Measurements from ENCODE around the gene MOB1B. TPM values are rescaled to one million over a fixed set of nuclear protein-coding genes. Genes with fewer than 3 reads are reported as not detected.
"Not testable (repeated sequence)": the region's sequence is repeated elsewhere in the genome, so short reads cannot be mapped to it uniquely, and the experiment has no call there.

Gene MOB1B
- total RNA-seq, 3 donors from 2014 or later (not counting 1 experiment from before 2014, with no cell fraction given) = 15.1 to 23.6 (median 22.6) TPM

- H3K36me3 Mint-ChIP-seq = peaks cover 5% of the 10 kb centered on the region
- no peaks in the 10 kb centered on the region for H3K9me3 ChIP-seq (ENCODE audit: control insufficient read depth, insufficient read depth, low read length)
- DNase-seq (peak in 1 of 2 donors; percentile 9), ATAC-seq (no peak)
- WGBS (ENCODE audit: insufficient coverage) = 50% methylated on average over 1 of the region's 1 CpG
- peaks cover 79 to 83% of the 10 kb centered on the region in 2 donors for H3K4me1 Mint-ChIP-seq
- H3K4me3 Mint-ChIP-seq = peak overlapping the region; percentile 95
- peaks cover 7% of the 10 kb centered on the region for H3K36me3 ChIP-seq (ENCODE audit: control insufficient read depth, insufficient read depth, low read length)
- no peak for TF ChIP-seq CTCF (IDR thresholded peaks at IDR 0.05)
- intact Hi-C loops (cut with micrococcal nuclease) = loop anchor here (10.0 kb wide), 1 partner anchor 312 kb away; the partner anchor contains the start of gene UTP3
- H3K4me1 ChIP-seq (ENCODE audit: control insufficient read depth, insufficient read depth, low read length) = peaks cover 26% of the 10 kb centered on the region
- peak overlapping the region; percentile 8 for H3K4me3 ChIP-seq (ENCODE audit: low read length)
- H3K27ac Mint-ChIP-seq = peak overlapping the region; percentile 87 to 90
- H3K9me3 Mint-ChIP-seq = peaks cover 2 to 3% of the 10 kb centered on the region in 2 donors
- no peaks in the 10 kb centered on the region for H3K27me3 ChIP-seq (ENCODE audit: control insufficient read depth, insufficient read depth, low read length)
- H3K27ac ChIP-seq (ENCODE audit: low read length) = peak overlapping the region; percentile 77
- no peaks in the 10 kb centered on the region for H3K27me3 Mint-ChIP-seq (ENCODE audit: low read depth in 2 of 2)
These were observed 94.9 kb downstream of the MOB1B start for GRCh38 chr4:70997036-70997435.

- intact Hi-C loops (cut with micrococcal nuclease) = loop anchor here (10.0 kb wide), 1 partner anchor 313 kb away; the partner anchor contains the start of gene UTP3
These were observed 95.4 kb downstream of the MOB1B start for GRCh38 chr4:70997546-70997945.

GRCh38 chr4:70999639-71000038, 97.5 kb downstream of the MOB1B start:
- H3K36me3 ChIP-seq (ENCODE audit: control insufficient read depth, insufficient read depth, low read length); H3K9me3 ChIP-seq (ENCODE audit: control insufficient read depth, insufficient read depth, low read length); H3K27me3 Mint-ChIP-seq (ENCODE audit: low read depth in 2 of 2); ATAC-seq; H3K36me3 Mint-ChIP-seq; H3K27ac ChIP-seq (ENCODE audit: low read length); DNase-seq; H3K27me3 ChIP-seq (ENCODE audit: control insufficient read depth, insufficient read depth, low read length); H3K4me3 ChIP-seq (ENCODE audit: low read length); H3K9me3 Mint-ChIP-seq: not testable (repeated sequence)
- Mint-ChIP-seq H3K4me3 (peak overlapping the region; percentile 38), H3K27ac (peak overlapping the region; percentile 69 to 87), H3K4me1 (peaks cover 88% of the 10 kb centered on the region in 2 donors)
- intact Hi-C loops (cut with micrococcal nuclease) = loop anchor here (10.0 kb wide), 1 partner anchor 315 kb away; the partner anchor contains the start of gene UTP3
- H3K4me1 ChIP-seq (ENCODE audit: control insufficient read depth, insufficient read depth, low read length) = peaks cover 28% of the 10 kb centered on the region

More at GRCh38 chr4:70997546-70997945, 95.4 kb downstream of the MOB1B start:
- Histone ChIP-seq H3K27ac (ENCODE audit: low read length) (peak overlapping the region; percentile 77), H3K9me3 (ENCODE audit: control insufficient read depth, insufficient read depth, low read length) (no peaks in the 10 kb centered on the region), H3K27me3 (ENCODE audit: control insufficient read depth, insufficient read depth, low read length) (no peaks in the 10 kb centered on the region), H3K36me3 (ENCODE audit: control insufficient read depth, insufficient read depth, low read length) (peaks cover 7% of the 10 kb centered on the region), H3K4me1 (ENCODE audit: control insufficient read depth, insufficient read depth, low read length) (peaks cover 26% of the 10 kb centered on the region), H3K4me3 (ENCODE audit: low read length) (peak overlapping the region; percentile 8)
- TF ChIP-seq CTCF (IDR thresholded peaks at IDR 0.05) = no peak
- Mint-ChIP-seq H3K36me3 (peaks cover 7% of the 10 kb centered on the region), H3K27me3 (ENCODE audit: low read depth in 2 of 2) (no peaks in the 10 kb centered on the region), H3K4me3 (peak overlapping the region; percentile 95), H3K9me3 (peaks cover 3% of the 10 kb centered on the region in 2 donors), H3K4me1 (peaks cover 79 to 83% of the 10 kb centered on the region in 2 donors), H3K27ac (peak overlapping the region; percentile 87 to 90)
- DNase-seq (no peak), ATAC-seq (no peak)
- WGBS (ENCODE audit: insufficient coverage) = no CpG with 5 or more reads among the region's 2 CpGs

- H3K36me3 ChIP-seq (ENCODE audit: control insufficient read depth, insufficient read depth, low read length); H3K36me3 Mint-ChIP-seq; H3K27me3 ChIP-seq (ENCODE audit: control insufficient read depth, insufficient read depth, low read length); H3K27me3 Mint-ChIP-seq (ENCODE audit: low read depth in 2 of 2); H3K9me3 ChIP-seq (ENCODE audit: control insufficient read depth, insufficient read depth, low read length); ATAC-seq; H3K27ac ChIP-seq (ENCODE audit: low read length); H3K9me3 Mint-ChIP-seq; H3K4me3 ChIP-seq (ENCODE audit: low read length); DNase-seq; intact Hi-C loops (cut with micrococcal nuclease): not testable (repeated sequence)
- Mint-ChIP-seq H3K4me3 (peak overlapping the region; percentile 18), H3K4me1 (peaks cover 81% of the 10 kb centered on the region in 2 donors), H3K27ac (peak overlapping the region; percentile 69 to 84)
- 98% methylated on average over 4 of the region's 4 CpGs for WGBS (ENCODE audit: insufficient coverage)
- peaks cover 31% of the 10 kb centered on the region for H3K4me1 ChIP-seq (ENCODE audit: control insufficient read depth, insufficient read depth, low read length)
These were observed 99.2 kb downstream of the MOB1B start for GRCh38 chr4:71001363-71001762.

Data from natural killer cell (primary cell).